GM19395 (cell line): ENCODE measurements around the gene VHLL.
"Not testable (repeated sequence)": the region's sequence is repeated elsewhere in the genome, so short reads cannot be mapped to it uniquely, and the experiment has no call there.

Experiments used
- ATAC-seq: cut with Tn5 transposase; IDR thresholded peaks from one replicate; pipeline ENCODE4 v1.9.1; 2021; ENCODE audit warnings: mild to moderate bottlenecking, moderate library complexity; ENCODE audit not compliant: unreplicated experiment

Gene VHLL

DNA sequence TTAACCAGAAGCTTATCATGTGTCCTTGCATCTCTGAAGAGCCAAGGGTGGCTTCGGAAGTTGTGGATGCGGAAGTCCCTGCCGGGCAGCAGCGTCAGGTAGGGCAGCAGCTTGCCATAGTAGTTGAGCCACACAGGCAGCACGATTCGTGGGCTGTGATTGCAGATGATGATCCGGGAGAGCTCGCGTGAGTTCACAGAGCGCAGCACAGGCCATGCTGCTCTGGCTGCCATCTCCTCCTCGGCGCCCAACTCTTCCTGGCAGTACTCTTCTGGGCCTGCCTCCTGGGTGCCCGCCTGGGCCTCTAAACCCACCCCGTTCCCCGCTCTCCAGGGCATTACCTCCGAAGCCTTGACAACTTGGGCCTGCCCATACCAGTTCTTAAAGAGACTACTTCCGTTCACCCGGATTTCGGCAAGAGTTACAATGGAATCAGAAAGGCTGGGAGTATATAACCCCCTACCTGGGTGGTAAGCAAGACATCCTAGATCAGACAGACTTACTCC is at the start of gene VHLL:
Gene VHLL (minus strand): TSS at position 456 of the 506 bp plus-strand sequence. CDS start 118 bp downstream, at position 338.
- ATAC-seq = no peak

DNA sequence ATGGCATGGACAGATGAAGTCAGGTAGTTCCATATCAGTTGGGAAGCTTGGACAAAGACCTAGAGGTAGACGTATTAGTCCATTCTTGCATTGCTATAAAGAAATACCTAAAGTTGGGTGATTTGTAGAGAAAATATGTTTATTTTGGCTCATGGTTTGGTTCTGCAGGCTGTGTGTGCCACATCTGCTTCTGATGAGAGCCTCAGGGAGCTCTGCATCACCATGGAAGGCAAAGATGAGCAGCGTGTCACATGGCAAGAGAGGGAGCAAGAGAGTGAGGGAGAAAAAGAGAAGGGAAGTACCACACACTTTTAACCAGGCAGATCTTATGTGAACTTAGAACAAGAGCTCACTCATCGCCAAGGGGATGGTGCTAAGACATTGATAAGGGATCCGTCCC is 48.2 kb upstream of the VHLL start:
- ATAC-seq = no peak

DNA sequence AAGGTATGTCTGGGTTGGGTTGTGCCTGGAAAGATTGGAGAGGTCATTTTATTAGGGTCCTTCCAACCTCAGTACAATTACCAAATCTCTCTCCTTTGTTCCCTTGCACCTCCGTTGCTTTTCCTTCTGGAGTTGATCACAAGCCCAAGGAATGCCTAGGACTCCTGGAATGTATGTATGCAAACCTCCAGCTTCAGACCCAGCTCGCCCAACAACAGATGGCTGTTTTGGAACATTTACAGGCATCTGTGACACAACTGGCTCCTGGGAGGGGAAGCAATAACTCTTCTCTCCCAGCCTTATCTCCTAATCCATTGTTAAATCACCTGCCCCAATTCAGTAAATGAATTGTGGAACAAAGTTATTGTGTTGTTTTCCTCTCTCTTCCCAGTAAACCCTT is 47.5 kb upstream of the VHLL start:
- no peak for ATAC-seq

DNA sequence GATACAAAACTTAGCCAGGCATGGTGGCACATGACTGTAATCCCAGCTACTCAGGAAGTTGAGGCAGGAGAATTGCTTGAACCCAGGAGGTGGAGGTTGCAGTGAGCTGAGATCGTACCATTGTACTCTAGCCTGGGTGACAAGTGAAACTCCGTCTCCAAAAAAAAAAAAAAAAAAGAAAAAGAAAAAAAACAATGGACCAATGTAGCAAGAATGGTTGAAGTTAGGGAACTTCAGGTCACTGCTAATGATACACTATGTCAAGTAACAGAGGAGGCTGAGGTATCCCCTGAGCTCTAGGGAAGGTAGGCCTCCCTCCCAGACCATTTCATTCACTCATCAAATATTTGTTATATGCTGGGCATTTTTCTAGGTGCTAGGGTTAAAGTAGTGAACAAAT is 46.9 kb upstream of the VHLL start:
- not testable (repeated sequence) for ATAC-seq

DNA sequence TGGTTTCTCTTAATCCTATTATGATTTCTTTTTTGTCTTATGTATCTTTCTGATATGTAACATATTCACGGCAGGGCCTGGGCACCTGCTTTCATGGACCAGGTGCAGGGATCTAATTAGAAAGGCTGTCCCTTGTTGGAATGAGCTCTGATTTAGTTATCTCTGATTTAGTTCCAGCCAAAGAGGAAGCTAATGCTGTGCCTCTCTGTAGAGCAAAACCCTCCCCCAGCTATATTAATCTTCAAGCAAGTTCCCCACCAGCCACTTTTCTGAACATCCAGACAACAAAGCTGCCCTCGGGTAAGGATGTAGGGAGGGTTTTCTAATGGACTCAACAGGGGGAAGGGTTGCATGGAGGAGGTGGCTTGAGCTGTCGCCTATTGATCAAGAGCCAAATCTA is 45.3 kb upstream of the VHLL start:
- ATAC-seq = no peak

DNA sequence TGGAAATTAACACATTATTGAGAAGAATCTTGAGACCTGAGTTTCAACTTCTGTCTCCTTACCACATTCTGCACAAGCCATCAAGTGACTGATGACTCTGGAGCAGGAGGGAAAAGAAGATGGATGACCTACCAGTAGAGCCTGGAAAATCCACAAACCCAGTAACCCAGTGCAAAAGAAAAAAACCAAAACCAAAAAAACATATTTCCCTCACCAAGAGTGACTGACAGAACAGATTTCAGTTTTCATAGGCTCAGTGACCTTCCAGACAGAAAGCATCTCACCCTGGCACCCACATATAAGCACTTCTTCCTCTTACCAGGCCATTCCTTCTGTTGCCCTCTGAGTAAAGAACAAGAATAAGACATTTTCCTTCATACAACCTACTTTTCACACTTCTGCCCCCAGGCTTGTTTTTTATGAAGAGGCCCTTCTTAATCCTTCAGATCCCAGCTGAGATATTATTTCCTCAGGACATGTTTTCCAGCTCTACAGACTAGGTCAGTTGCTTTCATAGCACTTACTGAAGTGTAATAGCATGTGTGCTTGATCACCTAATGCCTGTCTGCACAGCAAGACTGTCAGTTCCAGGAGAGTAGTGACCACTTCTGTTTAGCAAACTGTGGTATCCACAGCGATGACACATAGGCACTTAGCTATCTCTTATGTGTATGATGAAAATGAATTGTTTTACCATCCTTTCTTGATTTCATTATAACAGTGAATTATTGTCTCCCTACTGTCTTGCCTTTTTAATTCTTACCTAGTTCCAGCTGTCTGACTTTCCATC is 43.3 kb upstream of the VHLL start:
- no peak for ATAC-seq

DNA sequence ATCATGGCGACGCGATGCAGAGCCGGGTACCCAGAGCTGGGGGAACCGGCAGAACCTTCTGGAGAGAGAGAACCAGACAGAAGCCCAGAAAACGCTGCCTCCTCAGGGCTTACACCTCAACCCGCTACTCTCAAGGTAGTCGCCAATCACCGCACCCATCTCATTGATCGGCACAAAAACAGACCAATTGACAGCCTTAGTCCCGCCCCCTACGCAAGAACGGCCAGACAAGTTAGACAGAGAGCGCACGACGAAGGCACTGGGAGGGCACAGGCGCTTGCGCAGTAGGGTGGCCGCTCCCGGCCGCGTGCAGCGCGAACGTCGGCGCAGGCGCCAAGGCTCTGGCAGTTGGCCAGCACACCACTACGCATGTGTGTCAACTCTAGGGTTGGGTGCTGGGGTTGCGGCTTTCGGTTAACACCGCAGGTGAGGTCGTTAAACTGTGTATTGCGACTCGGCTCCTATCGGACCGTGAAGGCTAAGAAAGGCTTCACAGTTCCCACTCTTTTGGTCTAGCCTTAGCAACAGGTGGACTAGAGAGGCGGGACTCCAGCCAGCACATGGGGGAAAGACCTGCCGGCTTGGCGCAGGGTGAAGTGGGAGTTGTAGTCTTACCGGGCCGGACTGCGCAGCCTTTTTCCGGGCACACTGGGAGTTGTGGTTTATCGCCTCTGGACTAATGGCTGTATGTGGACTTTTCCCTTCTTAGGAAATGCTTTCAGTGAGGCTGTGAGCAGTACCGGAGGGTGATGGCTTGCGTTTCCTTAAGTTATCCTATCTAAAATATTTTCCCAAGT is 39.3 kb upstream of the VHLL start, which contains the start of the genes CCT3 and TSACC:
Gene CCT3 (minus strand): TSS at position 113 of the 797 bp plus-strand sequence. CDS start 108 bp downstream, at position 5.
Gene TSACC (plus strand): TSS at position 347 of the 797 bp plus-strand sequence. CDS start 1,232 bp downstream, outside the sequence.
- peak; percentile 92 for ATAC-seq

DNA sequence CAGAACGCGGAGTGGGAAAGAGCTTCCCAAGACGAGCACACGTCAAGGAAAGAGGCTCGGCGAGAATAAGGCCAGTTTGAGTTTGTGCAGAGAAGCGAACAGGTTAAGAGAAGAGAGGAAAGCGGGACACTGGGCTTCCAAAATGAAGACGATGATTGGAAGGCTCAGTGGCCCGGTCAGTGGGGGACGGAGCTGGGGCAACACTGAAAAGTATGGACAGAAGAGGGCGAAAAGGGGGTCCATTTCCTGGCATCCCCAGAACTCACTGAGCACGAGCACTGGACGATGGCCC is 38.7 kb upstream of the VHLL start:
- ATAC-seq = no peak

DNA sequence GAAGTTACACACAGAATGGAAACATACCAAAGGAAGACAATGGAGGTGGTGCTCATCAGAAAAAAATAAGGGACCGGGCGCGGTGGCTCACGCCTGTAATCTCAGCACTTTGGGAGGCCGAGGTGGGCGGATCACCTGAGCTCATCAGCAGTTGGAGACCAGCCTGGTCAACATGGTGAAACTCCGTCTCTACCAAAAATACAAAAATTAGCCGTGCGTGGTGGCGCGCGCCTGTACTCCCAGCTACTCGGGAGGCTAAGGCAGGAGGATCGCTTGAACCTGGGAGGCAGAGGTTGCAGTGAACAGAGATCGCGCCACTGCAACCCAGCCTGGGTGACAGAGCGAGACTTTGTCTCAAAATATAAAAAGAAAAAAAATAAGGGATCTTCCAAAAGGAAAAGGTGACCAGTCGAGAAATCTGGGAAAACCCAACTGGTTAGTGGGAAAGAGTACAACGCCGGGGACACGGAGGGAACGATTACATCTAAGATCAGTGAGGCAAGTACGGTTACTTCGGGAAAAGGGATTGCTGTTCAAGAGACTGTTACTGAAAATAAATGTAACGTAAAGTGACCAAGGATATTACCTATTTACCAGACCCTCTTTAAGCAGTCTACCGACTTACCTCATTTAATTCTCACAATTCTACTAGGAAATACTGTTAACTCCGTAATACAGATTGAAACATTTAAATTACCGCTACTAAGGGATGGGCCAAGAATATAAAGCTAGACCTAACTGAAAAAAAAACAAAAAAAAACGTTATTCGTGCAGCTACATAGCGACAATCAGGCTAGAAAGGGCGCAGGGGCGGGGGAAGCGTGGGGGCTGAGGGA is 38.2 kb upstream of the VHLL start:
- no peak for ATAC-seq

DNA sequence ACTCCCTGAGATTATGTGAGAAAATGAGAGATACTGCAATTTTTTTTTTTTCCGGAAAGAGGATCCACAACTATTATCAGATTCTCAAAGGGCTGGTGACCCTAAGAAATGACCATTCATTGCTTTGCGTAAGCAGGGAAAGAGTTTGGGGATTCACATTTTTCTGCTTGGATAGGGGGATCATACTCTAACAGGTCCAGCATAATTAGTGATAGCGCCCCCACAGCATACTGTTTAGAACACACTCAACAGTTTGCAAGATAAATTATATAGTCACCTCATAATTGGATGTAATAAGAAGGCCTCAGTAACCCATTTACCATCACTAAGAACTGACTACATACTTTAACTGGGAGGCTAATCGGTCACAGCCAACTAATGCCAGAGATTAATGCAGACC is 37.1 kb upstream of the VHLL start:
- no peak for ATAC-seq

DNA sequence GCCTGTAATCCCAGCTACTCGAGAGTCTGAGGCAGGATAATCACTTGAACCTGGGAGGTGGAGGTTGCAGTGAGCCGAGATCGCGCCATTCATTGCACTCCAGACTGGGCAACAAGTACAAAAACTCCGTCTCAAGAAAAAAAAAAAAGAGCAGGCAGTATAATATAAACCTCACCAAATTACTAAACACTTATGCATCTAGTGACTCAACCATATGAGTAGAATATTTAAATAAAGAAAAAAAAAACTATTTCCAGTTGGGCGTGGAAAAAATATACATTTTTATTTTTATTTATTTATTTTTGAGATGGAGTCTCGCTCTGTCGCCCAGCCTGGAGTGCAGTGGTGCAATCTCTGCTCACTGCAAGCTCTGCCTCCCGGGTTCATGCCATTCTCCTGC is 24.1 kb upstream of the VHLL start:
- ATAC-seq = not testable (repeated sequence)

DNA sequence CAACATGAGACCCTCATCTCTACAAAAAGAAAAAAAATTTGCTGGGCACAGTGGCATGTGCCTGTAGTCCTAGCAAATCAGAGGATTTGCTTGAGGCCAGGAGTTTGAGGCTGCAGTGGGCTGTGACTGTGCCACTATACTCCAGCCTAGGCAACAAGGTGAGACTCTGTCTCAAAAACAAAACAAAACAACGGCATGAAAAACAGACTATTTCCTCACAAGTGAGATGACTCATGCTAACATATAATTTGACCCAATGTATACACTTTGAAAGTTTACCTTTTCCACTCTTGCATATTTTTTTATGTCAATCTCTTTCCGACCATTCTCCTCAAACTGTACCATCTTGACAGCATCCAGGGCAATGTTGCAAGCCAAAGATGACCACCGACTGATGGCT is 21.5 kb upstream of the VHLL start:
- no peak for ATAC-seq

DNA sequence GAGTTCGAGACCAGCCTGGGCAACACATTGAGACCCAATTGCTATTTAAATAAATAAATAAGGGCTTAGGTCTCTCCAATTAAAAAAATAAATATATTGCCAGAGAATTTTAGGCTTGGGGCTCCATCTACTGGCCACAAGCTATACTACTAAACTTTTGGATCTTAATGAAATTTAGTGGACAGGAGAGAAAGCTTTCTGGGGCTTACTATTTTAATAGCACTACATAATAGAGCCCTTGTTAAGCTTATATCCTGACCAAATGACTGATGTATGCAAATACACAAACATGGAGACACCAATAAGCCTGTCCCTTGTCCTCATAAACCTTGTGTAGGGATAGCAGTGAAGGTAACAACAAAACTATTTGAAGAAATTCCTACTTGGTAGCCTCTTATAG is 20.6 kb upstream of the VHLL start:
- no peak for ATAC-seq

DNA sequence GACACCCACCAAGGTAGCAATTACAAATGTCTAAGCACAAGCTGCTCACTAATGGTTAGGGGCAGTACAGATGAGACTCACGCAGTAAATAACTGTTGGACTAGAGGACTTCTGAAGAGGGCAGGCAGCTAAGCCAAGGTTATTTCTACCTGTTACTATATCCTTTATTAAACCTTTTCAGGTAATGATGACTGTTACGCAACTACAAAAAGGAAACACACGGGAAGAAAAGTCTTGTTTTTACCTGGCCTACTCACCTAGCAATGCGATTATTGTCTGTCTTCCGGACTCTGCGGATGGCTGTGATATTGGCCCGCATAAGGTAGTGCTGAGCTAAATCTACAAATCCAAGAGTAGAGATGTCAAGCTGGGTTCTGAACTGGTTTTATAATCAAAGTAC is 17.8 kb upstream of the VHLL start:
- no peak for ATAC-seq

DNA sequence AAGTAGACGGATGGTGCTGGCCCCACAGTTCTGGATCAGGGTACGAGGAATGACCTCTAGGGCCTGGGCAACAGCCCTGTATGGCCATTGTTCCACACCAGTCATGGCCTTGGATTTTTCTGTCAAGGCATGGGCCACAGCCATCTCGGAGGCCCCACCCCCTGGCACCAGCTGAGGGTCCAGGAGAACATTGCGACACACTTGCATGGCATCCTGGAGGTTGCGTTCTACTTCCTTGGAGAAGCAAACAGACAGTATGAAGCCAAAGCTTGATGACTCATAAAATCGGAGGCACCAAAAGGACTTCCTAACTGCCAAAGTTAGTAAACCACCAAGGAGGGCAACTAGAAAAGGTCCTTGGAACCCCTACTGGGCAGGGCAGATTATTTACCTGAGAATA is 11.9 kb upstream of the VHLL start:
- ATAC-seq = no peak

DNA sequence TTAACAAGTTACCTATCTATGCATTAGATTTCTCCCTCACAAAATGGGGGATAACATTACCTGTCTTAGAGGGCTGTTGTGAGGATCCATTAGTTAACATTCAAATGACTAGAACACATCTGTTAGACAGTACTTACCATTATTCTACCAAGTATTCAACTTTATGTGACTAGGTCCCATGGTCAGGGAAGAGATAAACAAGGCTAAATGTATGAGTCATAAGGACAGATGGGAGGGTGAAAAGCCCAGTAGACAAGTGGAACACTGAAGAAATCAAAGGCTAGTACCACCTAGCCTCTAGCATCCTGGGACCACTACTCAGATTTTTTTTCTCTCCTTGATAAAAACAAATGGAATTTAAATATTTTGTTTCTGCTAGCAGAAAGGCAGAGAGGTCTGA is 9.0 kb upstream of the VHLL start:
- ATAC-seq = no peak

DNA sequence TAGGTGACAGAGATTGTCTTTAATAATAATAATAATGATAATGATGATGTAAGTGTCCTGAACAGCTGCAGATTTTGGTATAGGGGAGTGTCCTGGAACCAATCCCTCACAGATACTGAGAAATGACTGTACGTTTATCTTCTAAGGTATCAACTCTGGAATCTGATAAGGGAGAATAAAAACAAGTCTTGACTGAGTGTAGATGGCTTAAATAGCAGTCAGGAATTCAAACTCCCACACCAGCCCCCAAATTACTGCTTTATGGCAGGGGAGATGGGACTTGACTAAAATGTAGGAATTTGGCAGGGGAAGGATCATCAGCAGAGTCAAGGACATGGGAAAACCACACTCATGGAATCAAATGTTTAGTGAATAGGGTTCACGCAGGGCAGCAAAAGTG is 6.1 kb upstream of the VHLL start:
- no peak for ATAC-seq

DNA sequence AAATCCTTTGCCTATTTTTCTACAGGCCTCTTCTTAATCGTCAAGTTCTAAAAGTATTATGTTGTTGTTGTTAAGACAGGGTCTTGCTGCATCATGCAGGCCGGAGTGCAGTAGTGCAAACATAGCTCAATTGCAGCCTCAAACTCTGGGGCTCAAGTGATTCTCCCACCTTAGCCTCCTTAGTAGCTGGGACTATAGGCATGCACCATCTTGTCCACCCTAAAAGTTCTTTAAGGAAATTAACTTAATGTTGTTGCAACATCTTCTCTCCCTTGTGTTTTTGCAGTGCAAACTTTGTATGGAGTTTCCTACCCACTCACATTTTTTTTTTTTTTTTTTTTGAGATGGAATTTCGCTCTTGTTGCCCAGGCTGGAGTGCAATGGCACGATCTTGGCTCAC is 4.1 kb upstream of the VHLL start:
- ATAC-seq = no peak

DNA sequence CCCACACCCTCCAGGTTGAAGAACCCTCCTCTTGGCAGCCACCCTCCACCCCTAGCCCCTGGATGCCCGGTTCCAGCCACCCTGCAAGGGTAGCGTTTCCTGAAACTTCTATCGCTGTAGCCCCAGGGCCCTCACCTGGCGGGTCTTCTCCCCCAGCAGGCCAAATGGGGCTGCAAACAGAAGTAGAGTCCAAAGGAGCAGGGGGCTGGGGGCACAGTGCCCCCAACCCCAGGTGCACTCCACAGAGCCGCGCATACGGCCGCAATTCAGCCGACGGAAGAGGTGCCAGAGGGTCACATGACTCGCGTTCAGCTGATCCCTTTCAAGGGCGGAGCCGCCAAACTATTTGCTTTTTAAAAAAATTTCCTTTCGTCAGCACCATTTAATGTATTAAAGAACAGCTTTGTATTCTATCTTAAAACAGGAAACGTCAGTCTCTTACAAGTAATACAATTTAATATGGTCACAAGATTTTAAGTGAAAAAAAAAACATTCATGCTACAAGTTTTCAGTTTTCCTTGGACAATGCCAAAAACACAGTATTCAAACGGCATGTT is 3.6 kb downstream of the VHLL start, which contains the start of gene GLMP:
Gene GLMP (minus strand): TSS at position 289 of the 557 bp plus-strand sequence. CDS start 34 bp downstream, at position 255.
- no peak for ATAC-seq

DNA sequence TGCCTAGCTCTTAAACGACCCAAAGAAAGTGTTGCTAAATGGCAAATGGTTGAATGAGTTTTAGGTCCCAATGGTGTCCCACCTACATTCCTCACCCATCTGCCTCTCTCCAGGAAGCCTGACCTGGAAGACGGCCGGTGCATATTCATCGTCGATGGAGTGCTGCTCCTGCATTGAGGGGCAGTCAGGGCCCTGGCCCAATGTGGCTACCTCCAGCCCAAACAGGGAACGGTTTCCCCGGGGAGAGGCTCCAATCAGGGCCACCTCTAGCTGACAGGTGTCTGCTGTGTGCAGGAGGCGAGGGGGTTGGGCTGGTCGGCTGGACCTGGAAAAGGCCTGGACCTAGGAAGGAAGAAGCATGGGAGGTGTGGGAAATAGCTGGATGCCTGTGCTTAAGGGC is 5.2 kb downstream of the VHLL start:
- ATAC-seq = no peak

DNA sequence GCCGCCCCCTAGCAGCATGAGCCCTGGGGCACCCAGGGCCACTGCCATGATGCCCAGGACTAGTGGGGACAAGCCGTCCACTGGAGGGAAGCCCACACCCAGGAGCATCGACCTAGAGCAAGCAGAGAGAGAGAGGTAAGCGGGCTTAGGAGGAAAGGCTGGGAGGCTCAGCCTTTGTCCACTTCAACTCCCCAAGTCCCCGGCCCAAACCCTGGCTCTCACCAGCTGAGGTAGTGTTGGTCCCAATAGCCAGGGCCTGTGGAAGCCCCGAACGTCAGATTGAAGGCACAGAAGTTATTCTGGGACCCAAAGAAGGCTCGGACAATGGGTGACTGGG is 6.0 kb downstream of the VHLL start:
- no peak for ATAC-seq
